GM21423 (cell line): ENCODE measurements around the gene AKT3.

Experiments used
- ATAC-seq: cut with Tn5 transposase; IDR thresholded peaks from one replicate; pipeline ENCODE4 v1.9.1; 2021; ENCODE audit warnings: mild to moderate bottlenecking, moderate library complexity; ENCODE audit not compliant: unreplicated experiment

AKT3 gene

DNA sequence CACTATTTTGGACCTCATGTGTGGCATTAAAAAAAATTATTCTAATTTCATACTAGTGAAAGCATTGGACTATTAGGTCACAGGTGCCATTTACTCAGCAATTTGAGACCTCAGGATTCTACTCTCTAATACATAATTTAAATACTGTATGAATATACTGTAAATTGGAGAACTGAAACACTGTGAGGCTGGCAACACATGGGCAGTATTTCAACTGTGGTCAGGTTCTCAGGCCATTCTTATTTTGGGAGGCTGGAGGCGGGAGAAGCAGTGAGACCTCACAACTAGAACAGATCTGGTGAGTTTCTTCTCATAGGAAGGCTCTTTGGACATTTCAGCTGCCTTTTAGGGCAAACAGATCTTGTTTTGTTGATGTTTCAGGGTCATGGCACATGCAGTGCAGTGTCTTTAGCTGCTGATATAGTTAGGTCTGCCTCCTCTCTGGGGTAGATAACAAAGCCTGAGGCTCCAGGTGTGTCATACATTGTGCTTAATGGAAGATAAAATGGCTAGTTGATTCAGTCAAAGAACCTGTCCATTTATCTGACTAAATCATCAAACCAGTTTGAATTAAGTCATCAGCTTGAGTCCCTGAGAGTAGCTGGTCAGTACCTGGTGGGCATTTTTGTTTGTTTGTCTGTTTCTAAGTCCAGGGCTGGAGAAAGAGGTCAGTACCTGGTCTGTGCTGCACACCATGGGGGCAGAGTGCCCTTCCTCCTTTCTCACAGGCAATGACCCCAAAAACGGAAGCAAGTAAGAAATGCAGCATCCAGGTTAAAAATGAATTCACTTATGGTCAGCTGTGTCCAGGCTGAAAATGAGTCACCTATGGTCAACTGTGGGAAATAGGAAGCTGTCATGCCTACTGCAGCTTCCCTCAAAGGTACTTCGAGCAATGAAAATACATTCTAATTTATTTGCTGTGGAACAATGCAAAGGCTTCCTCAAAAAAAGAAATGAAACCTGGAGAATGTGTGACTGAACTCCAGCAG, 378.0 kb downstream of the AKT3 start:
- ATAC-seq, result peak; percentile 84

DNA sequence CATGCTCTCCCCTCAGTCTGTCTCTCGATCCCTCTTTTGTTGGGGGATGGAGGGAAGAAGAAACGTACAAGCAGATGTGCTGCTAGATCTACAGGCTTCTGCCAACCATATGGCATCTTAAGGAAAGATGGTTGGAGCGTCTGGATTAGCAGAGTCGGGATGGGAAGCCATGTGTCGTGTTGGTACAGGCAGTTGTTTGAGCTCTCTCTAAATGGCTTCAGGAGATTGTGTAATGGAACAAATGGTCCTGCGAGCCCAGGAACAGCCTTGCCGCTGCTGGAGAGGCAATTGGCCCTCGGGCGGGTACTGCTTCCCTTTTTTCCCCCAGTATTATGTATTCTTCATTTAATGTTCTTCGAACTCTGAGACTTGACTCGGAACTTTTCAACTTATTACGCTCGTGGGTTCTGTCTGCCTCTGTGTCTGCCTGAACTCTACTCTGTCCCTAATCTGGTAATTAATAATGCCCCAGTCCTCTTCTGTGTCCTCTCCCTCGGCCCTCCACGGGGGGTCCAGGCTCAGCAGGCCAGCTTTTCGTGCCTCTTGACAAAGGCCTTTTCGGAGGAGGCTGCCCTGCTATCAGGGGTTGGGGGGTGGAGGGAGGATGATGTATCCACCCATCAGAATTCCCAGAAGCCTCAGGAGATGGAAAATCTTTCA, 378.9 kb downstream of the AKT3 start:
- ATAC-seq, result no peak

DNA sequence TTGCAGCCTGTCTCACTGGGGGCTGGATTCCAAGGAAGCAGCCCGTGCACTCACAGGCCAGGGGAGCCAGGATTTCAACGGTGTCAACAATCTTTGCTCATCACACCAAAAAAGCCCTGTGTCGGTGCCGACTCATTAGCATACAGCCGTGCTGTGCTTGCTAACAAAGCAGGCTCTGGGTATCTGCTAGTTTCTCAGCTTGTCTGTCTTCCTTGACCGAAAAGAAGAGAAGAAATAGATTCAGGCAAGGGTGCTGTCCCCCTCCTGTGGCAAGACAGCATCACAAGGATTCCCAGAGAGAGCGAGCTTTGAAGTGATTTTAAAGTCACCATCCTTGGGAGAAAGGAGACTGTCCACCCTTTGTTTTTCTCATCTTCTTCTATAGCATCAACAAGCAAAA, 379.5 kb downstream of the AKT3 start:
- no peak for ATAC-seq

DNA sequence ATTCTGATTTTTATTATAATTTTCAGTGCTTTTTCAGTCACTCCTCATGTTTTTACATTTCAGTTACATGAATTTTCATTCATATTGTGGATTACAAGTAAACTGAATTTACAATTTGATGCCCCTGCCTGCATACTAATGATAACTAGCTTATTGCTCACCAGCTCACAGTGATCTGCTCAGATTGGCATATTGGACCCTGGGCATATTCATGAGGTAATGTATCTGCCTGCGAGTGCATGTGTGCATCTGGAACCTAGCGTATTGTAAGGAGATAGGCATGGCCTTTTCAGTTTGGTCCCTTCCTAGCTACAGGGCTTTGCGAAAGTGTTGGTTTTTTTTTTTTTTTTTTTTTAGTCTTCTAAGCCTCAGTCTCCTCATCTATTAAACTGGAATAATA, 380.5 kb downstream of the AKT3 start:
- ATAC-seq, result no peak

DNA sequence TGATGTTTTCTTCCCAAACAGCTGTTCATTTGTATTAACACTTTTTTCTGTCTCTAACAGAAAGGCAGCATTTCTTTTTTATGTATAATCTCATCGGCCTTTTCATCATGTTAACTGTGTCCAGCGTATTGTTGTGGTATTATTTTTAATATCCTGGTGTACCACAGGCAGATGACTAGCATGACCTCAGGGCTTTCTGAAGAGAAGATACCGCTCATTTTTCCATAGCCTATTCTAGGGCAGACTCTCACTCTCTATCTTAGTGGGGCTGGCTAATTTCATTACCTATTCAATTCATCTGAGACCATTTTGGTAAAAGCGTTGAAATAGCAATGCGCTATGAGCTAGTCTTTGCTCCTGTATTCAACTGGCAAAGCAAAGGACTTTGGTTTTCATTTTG, 384.3 kb downstream of the AKT3 start:
- no peak for ATAC-seq

DNA sequence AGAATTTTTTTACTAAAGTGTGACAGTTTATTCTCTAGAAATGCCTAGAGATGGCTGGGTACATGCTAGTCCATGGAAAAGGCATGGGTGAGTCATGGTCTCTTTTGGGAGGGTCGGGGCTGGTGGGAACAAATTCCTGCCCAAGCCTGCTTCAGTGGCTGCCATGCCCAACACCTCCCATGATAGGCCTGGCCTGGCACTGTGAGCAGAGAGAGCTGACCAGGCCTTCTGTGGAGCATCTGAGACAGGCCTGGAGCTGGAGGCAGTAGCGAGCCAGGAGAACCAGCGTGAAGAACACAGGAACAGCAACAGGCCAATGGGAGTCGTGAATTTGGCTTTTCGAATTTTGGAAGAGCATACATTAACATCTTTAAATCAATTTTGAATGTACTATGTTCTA, 385.0 kb downstream of the AKT3 start:
- no peak for ATAC-seq

DNA sequence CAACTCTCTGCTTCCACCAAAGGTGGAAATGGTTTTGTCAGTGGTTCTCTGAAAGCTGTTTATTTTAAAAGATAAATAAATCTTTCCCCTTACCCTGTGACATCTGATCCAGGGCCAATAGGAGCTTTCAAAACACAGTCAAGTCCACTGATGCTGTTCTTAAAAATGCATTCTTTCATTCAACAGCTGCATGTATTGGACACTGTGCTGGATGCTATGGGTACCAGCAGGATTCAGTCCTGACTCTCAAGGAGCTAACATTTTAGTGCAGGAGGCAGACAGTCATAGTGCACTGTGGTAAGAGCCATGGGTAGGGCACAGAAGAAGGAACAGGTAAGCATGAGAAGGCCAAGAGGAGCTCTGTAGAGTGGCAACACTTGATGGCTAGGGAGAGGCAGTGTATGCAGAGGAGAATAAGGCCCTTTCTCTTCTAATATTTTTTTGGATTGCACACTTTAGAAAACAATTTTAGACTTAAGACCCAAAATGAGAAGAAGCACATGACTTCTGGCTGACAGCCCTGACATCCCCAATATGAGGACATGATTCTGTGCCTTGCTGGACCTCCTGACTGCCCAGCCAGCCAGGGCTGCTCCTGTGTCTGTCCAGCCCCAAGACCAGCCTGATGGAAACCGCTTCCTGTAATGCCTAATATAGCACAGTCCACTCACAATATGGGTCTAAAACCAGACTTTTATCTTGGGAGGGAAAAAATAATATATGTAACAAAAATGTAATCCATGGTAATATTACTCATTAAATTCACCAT, 386.9 kb downstream of the AKT3 start:
- ATAC-seq, result no peak

DNA sequence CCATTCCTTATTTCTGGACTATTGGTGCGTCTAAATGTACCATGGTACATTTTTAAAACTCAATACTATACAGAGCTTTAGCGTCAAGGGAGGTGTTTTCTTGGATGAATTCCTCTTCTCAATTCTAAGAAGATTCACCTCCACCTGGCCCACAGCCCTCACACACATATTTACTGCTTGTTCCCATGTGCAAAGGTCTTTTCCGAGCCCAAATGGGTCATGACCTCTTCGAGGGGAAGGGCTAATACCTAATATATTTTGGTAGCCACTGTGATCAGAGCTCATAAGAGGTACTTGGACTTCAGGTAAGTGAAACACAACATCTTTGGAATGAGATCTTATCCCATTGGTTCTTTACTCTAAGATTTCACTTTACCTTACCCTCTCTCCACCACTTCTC, 388.3 kb downstream of the AKT3 start:
- ATAC-seq, result no peak

DNA sequence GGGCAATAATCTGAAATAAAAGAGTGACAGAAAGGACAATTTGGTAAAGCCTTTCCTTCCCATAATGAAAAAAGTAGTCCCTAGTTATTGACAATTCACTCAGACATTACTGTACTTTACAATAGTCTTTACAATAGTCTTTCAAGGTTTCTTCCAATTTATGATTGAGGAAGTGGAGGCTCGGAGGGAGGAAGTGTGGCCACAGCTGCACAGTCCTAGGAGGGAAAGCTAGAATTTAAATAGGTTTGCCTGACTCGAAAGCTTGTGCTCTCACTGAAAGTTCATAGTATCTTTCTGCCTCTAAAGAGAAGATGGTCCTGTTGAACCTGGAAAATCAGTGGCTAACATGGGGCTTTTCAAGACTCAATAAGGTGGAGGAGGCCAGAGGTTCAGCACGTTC, 391.0 kb downstream of the AKT3 start:
- no peak for ATAC-seq

DNA sequence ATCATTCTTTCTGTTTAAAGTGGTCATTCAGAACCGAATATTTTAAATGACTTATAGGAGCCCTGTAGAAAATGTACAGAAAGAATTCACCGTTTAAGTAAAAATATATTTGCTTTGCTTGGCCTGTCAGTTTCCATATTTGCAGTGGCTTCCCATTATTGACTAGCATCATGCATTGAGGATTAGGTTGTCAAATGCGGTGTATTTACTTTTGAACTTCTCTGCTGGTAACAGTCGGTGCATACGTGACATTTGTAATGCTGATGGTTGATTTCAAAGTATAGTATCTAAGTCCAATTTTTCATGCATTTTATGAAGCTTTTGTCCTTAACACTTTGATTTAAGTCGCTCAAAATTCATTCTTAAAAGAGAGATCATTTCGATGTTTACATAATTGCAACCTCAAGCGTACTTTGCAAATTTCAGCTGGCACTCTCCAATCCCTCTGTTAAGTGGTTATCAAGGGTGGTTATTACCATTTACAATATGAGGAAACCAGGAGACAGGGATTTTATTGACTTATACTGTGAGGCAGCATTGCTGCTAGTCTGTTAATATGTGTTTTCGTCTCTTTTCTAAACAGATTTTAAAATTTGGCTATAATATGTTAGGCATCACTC, 392.6 kb downstream of the AKT3 start:
- no peak for ATAC-seq

DNA sequence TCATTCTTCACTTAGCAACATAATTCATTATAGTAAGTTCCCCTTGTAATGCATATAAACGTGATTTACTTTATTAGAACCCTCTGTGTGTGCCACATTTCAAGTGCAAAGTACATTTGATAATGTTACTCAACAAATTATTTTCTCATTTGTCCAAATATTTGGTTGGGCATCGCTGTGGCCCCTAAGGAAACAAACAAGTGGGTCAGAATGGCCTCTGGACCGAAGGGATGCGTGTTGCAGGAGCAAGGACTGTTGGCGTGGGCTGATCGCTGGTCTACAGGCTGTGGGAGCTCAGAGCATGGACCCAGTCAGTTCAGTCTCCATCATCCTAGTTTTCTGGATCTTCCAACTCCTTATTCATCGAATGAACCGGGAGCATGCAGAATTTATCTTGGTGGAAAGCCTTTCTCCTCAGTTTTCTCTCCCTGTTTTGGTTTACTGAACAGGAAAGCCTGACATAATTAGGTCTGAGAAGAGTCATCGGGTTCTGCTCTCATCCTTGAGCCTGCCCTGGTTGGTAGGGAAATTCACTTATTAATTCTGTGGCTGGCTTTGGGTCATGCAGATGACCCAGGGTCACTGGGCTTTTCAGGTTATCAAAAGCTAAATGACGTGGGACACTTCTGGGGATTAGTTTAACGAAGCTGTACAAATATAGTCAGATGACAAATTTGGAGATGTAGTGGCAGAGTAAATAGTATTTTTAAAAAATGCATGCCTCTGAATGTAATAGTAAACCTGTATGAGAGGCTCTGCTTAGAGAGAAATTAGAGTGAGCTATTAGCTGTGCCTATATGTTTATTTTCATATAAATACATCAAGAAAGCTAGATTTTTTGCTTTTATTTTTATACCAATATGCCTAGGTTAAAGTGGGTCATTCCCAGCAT, 394.0 kb downstream of the AKT3 start:
- ATAC-seq, result no peak

DNA sequence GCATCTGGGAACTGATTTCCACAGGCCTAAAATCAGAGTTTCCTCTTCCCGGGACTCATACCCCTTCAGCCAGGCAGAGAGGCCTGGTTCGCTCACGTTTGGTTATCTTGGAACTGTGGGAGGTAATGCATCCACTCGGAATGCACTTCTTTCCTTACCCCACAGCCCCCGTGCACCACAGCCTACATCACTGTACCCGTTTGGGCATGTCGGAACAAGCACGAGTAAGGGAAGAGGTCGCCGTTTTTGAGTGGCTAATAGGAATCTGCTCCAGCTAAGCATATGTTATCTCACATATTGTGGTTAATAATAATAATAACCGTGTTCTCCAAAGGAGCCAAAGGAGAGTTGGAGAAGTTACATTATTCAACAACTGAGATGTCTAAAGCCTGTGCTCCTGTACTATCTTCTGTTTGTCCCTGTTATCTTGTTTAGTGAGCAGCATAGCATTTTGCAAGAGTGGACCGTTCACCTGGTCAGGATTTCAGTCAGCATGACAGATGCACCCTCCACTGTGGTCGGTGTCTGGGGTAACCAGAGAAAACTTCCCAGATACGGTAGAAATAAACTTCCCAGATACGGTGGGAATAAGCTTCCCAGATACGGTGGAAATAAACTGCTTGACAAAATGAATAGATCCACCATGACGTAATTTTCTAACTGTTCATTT, 395.6 kb downstream of the AKT3 start:
- no peak for ATAC-seq

DNA sequence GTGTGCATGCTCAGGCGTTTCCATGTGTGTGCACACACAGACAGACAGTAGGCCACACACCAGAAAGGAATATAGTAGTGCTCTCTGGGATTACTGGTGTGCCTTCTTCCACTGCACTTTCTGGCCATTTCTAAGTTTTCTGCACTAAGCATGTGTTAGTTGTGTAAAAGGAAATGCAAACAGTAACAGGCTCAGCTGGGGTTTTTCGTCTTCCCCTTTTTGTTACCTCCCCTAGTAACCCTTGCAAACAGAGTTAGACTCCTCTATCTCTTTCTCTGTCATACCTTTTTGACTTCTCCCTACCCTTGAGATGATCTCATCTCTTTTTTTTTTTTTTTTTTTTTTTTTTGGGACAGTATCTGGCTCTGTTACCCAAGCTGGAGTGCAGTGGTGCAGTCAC, 398.0 kb downstream of the AKT3 start:
- ATAC-seq, result no peak

DNA sequence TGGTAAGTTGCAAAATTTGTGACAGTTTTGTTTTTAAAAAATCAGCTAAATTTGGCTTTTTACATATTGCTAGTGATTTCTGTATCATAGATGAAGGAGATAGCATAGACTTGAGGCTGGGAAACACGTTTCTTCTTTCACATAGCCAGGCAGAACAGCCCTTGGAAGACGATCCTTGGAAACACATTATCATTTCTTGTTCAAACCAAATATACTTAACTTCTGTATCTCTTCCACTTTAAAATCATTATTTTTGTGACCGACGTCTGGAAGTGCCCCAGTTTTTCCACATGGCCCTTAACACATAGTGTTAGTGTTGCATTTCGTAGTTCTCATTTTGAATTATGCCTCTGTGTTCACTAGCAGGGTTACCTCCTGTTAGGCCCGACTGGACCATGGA, 400.7 kb downstream of the AKT3 start:
- no peak for ATAC-seq

DNA sequence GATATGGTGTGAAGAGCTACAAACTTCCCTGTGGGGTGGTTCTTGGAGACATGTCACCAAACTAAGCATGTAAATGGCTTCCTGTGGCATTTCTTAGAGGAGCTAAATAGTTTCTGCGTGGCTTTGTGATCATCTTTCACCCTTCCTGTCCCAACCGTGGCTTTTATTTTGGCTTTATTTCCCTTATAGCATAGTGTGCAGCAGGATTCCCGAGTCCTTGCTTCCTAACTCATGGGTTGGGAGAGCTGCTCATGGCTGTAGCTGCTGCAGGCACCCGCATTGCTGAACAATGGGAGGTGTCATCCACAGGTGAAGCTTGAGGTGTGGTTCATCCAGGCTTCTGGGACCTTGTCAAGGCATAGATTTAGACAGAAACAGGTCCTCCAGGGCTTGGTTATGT, 402.2 kb downstream of the AKT3 start:
- no peak for ATAC-seq

DNA sequence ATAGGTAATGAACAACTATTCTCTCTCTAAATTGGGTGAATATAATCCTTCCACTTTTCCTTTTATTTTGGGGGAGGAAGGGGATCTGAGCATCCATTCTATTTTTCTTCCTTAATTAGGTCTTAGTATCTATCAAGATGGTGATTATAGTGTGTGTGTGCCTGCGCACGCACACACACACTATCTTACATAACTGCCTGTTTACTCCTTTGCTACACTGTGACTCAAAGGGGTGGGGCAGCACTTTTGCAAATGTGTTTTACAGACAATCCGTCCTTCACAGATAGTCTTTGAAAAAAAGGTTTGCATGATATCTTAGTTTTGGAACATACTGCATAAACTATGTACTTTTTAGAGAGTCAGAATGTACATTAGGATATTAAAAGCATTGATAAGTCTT, 402.7 kb downstream of the AKT3 start:
- no peak for ATAC-seq

DNA sequence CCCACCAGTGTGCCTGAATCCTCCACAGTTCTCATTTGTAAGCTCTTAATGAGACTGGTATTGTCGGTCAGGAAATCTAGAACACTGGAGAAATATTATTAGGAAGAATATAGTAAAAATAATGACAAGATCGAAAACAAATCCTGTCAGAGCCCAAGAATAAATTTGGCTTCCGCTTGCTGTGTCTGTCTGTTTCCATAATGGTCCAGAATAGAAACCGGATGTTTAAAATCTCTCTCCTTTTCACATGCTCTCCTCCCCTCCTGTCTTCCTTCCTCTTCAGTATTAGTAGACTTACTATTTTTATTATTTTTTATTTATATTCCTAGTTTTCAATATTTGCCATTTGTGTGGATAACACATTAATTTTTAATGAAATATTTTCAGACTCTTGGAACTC, 406.5 kb downstream of the AKT3 start:
- ATAC-seq, result no peak

DNA sequence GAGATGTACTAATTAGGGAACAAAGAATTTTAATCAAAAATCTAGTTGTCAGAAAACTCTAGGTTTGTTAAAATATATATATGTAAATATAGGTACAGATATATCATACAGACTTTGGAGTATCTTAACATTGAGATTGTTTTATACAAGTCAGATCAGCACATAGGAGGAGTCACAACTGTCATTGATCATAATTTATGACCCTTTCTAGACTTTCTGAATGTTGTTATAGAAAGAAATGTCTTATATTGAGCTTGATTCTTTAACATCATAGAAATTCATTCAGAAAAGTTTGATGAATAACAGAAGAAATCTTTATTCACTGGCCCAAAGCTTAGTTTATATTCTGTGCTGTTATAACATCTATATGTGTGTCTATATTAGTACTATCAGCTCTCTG, 408.4 kb downstream of the AKT3 start:
- no peak for ATAC-seq

DNA sequence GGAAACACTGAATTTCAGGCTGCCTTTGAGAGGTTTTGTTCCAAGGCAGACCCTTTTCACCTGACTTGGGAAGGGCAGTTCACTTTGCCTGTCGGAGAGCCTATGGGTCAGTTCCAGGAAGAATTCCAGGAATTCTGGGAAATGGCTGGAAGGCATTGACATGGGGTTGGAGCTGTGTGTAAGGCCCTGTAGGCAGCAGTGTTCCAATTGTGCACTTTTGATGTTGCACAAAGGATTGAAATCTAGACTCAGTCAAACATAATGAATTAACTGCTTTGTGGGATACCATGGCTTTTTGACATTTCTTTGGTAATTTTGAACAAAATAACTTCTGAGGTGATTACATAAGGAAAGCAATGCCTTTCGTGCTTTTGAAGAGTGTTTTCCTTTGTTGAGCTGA, 409.6 kb downstream of the AKT3 start:
- ATAC-seq, result no peak

DNA sequence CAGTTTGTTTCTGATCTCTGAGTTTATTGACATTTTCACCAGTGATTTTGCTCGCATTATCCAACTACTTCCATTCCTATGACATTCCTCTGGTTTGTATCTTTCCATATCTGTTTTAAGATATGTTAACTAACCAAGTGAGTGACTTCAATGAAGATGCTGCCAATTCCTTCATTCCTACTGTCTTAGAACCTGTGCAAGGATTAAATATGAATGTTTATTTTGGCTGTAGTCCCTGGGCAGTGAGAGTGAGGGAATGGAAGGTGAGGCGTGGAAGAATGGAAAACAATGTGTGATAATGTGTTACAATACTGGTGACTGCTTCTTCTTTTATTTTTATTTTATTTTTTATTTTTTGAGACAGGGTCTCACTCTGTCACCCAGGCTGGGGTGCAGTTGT, 411.2 kb downstream of the AKT3 start:
- ATAC-seq, result no peak
